ENCODE results near the gene GPX6.
"Not testable (repeated sequence)": the region's sequence is repeated elsewhere in the genome, so short reads cannot be mapped to it uniquely, and the experiment has no call there.

Gene GPX6, protein sequence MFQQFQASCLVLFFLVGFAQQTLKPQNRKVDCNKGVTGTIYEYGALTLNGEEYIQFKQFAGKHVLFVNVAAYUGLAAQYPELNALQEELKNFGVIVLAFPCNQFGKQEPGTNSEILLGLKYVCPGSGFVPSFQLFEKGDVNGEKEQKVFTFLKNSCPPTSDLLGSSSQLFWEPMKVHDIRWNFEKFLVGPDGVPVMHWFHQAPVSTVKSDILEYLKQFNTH

DNA sequence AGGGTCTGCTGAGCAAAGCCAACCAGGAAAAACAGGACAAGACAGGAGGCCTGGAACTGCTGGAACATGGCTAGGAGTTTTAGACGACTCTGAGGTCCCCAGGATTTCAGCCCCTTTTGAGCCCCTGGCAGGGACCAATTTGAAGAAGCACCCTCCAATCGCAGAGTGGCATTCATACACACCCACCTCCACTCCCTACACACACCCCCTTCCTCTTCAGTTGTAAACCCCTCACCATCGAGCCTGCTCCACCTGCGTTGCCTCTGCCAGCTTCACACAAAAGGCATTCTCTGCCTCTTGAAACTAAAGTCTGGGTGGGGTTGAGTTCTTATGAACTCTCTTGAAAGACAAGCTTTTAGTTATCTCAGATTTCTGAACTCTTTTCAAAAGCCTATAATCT, at the start of gene GPX6:
Gene GPX6 (minus strand): TSS at position 118 of the 400 bp plus-strand sequence. CDS start 50 bp downstream, at position 68.
- DNase-seq (ENCODE audit: low read depth in 2 of 2) = no peak

DNA sequence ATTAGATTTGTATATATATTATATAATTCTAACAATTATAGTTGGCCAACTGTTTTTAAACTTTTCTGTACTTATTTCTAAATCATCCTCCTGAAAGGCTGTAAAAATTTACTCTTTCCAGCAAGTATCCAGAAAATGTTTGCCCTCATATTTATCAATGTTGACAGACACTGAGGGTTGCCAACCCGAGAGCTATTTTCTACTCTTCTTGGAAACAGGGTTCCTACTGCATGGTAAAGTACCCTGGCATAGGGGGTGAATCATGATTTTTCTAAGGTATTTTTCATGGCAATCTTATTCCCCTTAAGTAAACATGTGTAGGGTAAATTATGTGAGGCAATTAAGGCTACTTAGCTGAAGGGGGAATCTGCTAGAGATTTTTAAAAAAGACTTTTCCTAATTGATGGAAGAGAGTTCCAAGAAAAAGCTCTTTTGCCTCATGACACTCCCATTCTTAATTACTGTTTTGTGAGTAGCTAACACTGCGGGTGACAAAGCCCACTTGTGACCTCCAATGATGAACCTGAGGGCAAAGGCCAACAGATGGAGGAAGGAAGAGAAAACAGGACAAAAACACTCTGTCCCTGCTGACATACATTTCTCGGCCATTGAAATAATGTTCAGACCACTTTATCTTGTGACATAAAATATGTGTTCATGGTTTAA, 48.0 kb upstream of the GPX6 start:
- no peak for DNase-seq (ENCODE audit: low read depth in 2 of 2)

DNA sequence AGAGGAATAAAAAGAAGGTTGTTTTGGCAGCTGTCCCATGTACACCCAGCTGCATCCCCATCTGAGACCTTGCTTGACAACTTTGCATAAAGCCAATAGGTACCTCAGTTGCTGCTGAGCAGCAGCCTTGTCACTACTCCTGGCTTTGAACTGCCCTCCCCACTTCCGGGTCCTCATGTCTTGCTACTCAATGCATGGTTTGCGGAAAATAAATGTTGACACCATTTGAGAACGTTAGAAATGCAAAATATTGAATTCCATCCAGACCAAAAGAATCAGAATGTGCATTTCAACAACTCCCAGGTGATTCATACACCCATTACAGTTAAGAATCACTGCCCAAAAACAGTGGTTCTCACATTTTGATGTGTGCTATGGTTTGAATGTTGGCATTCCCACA, 43.0 kb upstream of the GPX6 start:
- DNase-seq (ENCODE audit: low read depth in 2 of 2) = no peak

DNA sequence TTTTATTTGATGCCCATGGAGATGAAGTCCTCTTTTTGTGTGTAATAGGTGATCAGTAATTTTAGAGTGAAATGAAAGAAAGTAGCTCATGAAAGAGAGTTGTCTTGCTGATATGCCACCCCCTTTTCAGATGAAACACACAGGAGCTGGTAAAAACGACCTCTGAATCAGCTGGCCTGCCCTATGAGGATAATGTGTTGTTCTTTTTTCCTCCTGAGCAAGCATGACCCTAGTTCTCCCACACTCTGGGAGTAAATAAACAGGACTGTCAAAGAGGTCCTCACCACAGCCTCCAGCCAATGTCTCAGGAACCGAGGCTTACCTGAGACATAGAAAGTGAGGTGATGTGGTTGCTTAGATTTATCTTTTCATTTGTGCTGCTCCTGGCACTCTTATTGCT, 39.5 kb upstream of the GPX6 start:
- DNase-seq (ENCODE audit: low read depth in 2 of 2) = no peak

DNA sequence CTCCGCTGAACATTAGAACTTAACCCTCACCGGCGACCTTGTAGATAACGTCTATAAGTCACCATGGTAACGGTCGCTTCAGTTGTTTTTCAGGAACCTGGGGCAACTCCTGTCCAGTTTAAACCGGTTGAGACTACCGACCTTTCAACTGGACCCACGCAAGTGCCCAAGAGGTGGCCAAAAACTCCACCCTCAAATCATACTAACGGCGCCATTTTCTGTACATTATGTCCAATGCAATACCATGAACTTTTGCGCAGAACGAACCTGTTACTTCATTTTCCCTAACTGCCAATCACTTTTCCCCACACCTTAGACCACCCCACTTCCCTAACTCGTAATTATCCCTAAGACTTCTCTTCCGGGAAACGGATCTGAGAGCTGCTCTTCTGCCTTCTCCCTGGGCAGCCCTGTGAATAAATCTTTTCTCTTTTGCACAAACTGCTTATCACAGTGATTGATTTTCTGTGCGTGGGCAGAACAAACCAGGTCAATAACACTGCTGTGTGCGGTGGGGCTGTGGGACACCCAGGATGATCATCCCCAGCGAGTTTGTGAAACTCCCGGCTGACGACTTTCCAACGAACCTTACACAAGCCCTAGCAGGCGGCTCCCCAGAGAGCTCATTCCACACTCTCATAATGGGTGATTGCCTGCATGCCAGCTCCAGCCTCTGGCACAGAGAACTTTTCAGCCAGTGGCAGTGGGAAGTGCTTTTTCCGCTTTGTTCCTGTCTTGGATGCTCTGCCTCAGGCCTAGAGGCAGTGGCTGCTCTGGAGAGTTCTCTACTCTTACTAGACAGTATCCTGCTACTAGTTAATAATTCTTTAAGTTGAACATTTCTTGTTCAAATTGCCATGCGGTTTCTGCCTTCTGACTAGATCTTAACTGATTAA, 38.6 kb upstream of the GPX6 start:
- no peak for DNase-seq (ENCODE audit: low read depth in 2 of 2)

DNA sequence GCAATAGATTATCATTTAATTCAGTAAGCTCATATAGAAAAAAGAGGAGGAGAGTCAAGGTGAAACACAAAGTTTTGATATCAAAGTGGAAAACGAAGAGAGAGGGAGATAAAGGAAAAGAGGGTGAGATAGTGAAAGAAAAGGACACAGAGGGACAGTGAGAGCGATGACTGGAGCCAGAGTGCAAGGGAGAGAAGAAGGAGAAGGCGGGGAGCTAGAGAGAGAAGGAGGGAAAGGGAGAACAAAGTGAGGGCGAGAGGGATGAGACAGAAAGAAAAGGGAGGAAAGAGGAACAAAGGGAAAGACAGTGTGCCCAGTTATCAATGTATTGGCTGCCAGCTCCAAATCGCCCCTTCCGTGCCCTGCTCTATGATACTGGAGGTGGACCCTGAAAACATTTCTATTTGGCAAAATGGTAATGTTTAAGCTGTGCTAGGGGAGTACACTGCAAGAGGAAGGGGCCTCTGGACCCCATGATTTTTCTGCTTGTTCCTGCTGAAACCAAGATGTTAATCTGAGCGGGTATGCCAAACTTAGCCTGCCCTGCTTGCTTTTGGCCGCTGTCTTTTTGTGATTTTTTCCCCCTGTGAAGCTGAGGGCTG, 37.9 kb upstream of the GPX6 start:
- DNase-seq (ENCODE audit: low read depth in 2 of 2) = no peak

DNA sequence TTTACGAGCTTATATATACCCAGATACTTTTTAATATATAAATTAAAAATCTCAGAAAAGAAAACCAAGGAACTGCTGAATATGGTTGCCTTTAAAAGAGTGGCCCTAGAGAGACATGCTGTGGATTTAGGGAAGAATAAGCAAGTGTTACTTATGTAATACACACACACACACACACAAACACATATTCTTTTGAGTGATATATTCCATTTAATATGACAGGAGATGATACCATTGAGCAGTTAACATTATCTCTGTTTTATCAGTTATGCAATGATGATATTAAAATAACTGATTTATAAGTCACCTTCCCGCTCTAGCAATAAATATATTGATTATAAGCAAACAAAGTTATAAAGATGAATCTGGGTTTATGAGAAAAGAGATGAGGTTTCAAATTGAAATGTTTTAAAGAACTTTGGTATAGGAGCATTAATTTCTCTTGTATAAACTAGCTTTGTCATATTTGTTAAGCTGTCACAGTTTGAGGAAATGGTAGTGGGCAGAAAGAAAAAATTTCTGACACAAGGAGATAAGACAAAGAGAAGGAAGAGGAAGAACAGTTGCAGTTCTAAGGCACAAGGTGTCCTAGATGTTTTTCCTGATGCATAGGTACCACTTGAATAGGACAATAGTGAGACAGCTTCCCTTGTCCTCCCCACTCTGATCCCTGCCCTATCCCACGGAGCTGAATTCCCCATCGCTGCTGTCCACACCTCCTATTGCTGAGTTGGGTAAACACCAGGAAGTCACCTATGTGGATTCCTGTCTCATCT, 36.5 kb upstream of the GPX6 start:
- DNase-seq (ENCODE audit: low read depth in 2 of 2) = no peak

DNA sequence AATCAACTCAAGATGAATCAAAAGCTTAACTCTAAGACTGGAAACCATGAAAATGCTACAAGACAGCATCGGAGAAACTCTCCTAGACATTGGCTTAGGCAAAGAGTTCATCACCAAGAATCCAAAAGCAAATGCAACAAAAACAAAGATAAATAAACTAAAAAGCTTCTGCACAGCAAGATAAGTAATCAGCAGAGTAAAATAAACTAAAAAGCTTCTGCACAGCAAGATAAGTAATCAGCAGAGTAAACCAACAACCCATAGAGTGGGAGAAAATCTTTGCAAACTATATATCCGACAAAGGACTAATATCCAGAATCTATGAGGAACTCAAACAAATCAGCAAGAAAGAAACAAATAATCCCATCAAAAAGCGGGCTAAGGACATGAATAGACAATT, 31.4 kb upstream of the GPX6 start:
- DNase-seq (ENCODE audit: low read depth in 2 of 2) = not testable (repeated sequence)

DNA sequence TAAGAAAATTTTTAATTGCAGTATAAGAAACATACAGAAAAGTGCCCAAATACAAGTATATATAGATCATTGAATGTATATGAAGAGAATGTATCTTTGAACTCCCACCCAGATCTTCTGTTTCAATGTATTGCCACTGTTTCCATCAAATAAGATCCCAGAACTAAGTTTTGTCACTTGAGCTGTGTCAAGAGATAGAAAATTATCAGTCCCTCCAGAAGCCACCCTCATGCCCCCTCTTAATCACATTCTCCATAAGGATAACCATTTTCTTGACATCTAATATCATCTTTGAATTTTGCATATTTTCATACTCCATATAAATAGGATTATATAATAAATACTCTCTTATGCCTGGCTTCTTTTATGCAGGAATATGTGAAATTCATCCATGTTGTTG, 30.4 kb upstream of the GPX6 start:
- DNase-seq (ENCODE audit: low read depth in 2 of 2) = no peak

DNA sequence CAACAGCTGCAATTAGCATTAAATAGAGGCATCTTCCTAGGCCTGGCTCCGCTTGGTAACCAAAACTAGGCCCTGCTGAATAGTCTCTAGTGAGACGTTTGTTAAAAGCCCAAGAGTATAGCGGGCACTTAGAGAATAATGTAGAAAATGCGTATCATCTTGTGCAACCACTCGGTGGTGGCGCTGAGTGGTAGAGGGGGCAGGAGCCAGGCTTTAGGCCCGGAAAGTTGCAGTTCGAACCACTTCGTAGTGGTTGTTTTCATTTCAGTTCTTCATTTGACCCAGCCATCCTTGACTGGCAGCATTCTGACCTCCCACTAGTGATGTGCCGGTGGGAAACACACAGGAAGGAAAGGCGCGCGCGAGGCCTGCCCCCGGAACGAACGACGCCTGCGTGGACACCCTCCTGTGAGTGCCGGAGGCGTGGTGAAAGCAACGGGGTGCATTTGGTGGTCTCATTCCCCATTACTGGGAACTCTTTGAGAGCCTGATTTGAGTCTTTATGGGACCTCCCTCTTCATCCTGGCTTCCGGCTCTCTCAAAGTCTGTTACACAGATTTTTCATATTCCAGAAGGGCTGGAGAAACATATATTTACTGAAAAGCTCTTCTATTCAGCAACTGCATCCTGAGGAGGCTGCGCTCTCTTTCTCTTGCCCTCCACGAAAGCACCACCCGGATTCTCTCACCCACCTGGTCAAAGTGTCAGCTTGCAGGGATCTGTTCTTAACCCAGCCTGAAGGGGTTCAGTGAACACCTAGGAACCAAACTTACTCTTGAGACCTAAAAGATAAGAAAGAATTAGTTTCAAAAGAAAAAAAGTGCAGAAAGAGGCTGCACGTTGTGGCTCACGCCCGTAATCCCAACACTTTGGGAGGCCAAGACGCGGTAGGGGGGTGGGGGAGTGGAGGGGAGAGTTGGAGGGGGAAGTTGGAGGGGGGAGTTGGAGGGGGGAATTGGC, 28.3 kb upstream of the GPX6 start:
- DNase-seq (ENCODE audit: low read depth in 2 of 2) = no peak

DNA sequence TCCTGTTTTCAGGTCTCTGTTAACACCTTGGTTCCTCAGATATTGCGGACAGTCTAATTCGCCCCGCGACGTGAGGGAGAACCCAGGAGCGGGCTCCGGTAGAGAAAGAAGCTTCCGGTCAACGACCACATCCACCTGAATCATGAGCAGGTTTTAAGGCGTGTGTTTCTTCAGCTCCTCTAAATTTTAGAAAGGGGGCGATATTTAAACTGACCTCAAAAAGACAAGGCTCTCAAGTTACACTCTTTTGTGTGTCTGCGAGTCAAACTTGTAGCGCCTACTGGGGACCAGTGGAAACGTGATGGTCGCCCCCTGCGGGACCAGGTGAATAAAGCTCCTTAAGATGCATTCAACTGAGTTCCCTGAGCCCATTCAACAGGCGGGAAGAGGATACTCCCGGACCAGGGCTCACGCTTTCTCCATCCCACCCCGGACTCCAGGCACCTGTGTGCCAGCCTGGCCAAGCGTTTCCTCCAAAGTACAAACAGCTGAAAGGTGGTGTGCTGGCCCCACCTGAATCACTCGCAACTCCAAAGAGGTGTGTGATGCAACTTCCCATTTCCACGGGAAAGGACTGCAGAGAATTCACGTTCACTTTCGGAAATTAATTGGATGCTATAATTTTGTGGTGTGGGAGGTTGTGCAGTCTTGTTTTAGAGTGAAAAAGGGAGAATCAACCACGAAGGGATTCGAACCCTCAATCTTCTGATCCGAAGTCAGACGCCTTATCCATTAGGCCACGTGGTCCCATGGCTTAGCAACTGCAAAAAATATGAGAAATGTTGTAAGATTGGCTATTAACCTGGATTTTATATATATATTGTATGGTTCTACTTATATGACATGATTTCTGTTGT, 27.1 kb upstream of the GPX6 start:
- peak in 1 of 2 donors; percentile 21 for DNase-seq (ENCODE audit: low read depth in 2 of 2)

DNA sequence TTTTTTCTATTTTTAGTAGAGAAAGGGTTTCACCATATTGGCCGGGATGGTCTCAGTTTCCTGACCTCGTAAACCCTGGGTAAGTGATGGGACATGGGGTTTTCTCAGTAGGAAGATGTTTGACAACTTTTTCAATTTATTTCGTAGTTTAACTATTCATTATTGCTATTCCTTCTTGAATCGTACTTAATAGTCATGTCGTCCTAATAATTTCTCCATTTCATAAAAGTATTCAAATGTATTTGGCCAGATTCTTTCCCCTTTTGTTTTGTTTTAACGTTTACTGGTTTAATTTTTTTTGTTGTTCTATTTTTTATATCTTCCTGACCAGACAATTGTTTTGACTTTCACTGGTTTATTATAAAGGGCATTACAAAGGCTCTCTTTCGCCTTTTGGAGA, 26.4 kb upstream of the GPX6 start:
- DNase-seq (ENCODE audit: low read depth in 2 of 2) = no peak

DNA sequence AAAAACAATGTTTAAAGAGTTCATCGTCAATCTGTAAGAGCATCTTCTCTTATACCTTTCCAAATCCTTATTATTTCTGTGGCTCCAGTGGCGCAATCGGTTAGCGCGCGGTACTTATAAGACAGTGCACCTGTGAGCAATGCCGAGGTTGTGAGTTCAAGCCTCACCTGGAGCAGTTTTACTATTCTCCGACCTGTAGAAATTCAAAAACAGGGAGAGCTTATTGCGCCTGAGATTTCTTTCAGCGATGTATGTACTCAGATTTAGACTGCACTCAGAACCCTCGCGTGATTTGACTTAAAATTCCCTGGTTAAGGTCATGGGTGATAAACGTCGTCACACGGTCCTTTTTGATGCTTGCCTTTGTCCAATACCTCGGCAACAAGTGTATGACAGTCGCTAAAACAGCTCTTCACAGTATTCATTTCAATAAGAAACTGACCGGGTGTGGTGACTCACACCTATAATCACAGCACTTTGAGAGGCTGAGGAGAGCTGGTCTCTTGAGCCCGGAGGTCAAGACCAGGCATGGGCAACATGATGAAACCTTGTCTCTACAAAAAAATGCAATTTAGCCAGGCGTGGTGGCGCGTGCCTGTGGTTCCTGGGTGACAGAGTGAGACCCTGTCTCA, 22.0 kb upstream of the GPX6 start:
- no peak for DNase-seq (ENCODE audit: low read depth in 2 of 2)

DNA sequence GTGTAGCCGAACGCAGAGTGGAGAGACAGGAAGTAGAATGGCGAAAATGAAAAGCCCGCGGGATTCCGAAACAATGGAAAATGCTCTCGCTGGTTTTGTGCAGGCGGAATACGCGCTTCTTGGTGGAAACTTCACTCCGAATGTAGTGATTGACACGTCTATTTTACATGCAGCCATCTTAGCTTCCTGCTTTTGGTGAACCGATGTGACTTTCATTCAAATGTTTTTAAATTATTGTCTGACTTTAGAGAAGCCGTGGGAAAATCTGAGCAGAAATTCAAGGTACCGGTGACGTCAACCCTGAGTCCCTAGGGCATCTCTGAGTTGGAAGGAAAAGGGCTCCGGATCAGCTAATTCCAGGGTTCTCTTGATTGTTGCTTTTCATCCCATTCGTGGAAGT, 21.5 kb upstream of the GPX6 start:
- no peak for DNase-seq (ENCODE audit: low read depth in 2 of 2)

DNA sequence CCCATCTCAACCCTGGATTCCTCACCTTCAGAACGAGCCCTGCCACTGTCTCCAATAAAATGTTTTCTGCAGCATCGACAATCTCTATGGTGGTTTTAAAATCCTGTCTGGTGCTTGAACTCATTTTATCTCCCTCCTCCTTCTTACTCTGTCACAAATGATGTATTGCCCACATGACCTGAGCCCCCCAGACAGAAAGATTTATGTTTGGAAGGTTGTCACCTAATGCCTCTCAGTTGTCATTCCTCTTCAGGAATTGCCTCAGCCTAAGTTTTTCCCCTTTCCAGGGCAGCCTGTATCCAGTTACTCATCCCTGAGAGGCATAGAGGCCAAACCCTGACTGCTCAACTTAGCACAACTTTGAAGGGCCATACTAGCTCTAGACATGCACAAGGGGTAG, 19.3 kb upstream of the GPX6 start:
- no peak for DNase-seq (ENCODE audit: low read depth in 2 of 2)

DNA sequence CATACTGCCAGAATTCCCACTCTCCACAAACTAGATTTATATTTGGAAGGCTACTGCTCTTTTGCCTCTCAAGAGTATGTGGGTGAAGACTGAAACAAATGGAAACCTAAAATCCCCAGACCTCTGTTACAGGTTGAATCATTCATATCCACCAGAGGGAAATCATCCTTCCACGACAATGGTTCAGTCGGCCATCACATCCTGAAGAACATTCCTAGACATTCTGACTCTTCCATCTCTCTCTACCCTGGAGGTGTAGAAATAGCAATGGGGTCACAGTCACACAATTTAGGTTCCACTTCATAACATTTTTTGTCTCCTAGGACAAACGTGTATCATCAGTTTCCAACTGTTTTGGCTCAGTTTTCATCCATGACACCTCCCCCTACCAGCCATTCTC, 18.7 kb upstream of the GPX6 start:
- no peak for DNase-seq (ENCODE audit: low read depth in 2 of 2)

DNA sequence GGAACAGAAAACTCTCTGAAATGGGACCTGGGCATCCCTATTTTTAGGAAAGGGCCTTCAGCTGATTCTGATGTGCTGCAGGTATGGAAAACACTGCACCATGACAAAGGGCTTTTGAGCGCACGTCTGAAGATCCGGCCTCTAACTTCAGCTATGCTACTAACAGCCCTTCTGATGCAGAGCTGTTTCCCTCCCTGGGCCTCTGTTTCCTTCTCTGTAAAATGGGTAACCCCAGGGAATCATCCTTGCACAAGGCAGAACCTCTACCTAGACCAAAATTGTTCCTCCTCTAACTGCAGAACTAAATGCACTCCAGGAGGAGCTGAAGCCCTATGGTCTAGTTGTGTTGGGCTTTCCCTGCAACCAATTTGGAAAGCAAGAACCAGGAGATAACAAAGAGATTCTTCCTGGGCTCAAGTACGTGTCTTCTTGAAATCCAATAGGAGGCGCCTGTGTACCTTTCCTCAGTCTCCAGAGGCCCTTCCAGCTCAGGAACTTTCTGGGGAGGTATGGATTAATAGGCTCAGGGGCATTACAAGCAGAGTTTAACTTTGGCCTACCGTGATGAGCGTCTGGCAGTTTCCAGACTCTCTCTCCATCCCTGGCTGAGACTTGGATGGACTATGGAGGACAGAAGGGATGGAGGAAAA, 16.0 kb upstream of the GPX6 start:
- DNase-seq (ENCODE audit: low read depth in 2 of 2) = no peak

DNA sequence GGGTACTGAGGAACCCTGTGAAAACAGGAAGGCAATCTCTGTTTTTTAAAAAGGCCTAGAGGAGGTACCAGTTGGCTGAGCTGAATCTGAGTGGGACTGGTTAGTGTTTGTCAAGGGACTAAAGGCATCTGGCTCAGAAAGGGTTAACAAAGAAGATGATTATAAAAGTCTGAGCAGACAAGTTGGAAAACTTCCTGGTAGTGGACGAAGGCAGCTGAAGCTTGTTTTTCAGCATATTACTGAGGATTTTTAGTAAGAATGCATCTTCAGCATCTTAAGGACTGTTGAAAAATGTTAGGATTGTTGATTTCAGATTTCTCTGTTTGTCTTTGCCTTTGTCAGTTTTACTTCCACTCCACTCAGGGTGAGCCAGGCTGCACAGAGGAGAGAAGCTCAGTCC, 15.2 kb upstream of the GPX6 start:
- no peak for DNase-seq (ENCODE audit: low read depth in 2 of 2)

Data from stimulated activated CD8-positive, alpha-beta memory T cell treated with anti-CD3 and anti-CD28 coated beads, Interleukin-15, amount 100 ng/mL, for 48 hours (primary cell).